Measurements from ENCODE around the gene DDX6. TPM values are rescaled to one million over a fixed set of nuclear protein-coding genes. Genes with fewer than 3 reads are reported as not detected.
A peak's percentile ranks its signal among the peaks of the same experiment; 100 is the strongest.

Gene DDX6
- total and polyA plus RNA-seq, 2 donors (not counting 1 experiment from before 2014, with no cell fraction given): 36.7 to 255 TPM

DNA sequence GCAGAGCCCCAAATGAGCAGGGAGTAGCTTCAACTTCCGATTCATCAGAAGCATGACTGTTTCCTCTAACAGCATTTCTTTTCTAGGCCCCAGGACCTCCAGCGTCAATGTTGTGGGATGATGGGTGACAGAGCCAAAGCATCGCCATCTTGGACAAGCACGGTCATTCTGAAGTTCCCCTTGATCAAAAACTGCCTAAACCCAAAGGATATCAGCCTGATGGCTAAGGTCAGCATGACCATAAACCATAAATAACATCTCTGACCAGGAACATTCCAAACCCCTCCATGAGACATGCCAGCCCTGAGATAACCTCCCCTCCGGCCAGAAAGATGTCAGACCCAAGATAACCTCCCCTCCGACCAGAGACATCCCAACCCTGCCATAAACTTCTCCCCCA is 82.7 kb downstream of the DDX6 start:
- Histone ChIP-seq H3K9ac (ENCODE audit: low read length) (no peak overlapping the region), H3K36me3 (replicated peaks in 1 of 2; ENCODE audit: control extremely low read depth in 1 of 2, control insufficient read depth in 1 of 2, extremely low read depth in 1 of 2, insufficient read depth in 2 of 2, low read length in 1 of 2) (no peaks in the 10 kb centered on the region), H4K20me1 (ENCODE audit: control insufficient read depth, insufficient read depth, low read length, poor library complexity, severe bottlenecking) (no peaks in the 10 kb centered on the region), H3K4me2 (replicated peaks; ENCODE audit: low read depth, low read length, poor library complexity, severe bottlenecking) (no peak overlapping the region), H3K79me2 (ENCODE audit: control insufficient read depth, insufficient read depth, low read length) (no peaks in the 10 kb centered on the region), H3K4me1 (ENCODE audit: control insufficient read depth in 2 of 2, insufficient read depth in 2 of 2, low read length in 2 of 2) (peaks cover 15 to 16% of the 10 kb centered on the region in 2 donors), H3K9me3 (ENCODE audit: control extremely low read depth in 1 of 3, control insufficient read depth in 2 of 3, insufficient read depth in 1 of 3, low read length in 2 of 3) (no peaks in the 10 kb centered on the region), H3K27ac (ENCODE audit: low read length in 2 of 2) (no peak overlapping the region), H3K27me3 (replicated peaks in 1 of 4; ENCODE audit: control extremely low read depth in 1 of 4, control insufficient read depth in 3 of 4, insufficient read depth in 4 of 4, low read length in 3 of 4) (peaks cover 0 to 3% (median 0%) of the 10 kb centered on the region in 4 experiments), H3K4me3 (ENCODE audit: control extremely low read depth in 1 of 5, extremely low read depth in 1 of 5, insufficient read depth in 1 of 5, low read depth in 2 of 5, low read length in 4 of 5) (no peak overlapping the region), H2AFZ (ENCODE audit: insufficient read depth, low read depth, low read length, poor library complexity, severe bottlenecking) (no peak overlapping the region)
- Mint-ChIP-seq H3K27ac (no peak overlapping the region), H3K4me1 (peaks cover 17% of the 10 kb centered on the region), H3K9me3 (ENCODE audit: insufficient read depth) (no peaks in the 10 kb centered on the region), H3K4me3 (no peak overlapping the region), H3K27me3 (peaks cover 4% of the 10 kb centered on the region)
- ATAC-seq (ENCODE audit: low read depth) (no peak), DNase-seq (no peak)
- intact Hi-C loops (cut with micrococcal nuclease): no loop called here
- TF ChIP-seq, protein P1, sequence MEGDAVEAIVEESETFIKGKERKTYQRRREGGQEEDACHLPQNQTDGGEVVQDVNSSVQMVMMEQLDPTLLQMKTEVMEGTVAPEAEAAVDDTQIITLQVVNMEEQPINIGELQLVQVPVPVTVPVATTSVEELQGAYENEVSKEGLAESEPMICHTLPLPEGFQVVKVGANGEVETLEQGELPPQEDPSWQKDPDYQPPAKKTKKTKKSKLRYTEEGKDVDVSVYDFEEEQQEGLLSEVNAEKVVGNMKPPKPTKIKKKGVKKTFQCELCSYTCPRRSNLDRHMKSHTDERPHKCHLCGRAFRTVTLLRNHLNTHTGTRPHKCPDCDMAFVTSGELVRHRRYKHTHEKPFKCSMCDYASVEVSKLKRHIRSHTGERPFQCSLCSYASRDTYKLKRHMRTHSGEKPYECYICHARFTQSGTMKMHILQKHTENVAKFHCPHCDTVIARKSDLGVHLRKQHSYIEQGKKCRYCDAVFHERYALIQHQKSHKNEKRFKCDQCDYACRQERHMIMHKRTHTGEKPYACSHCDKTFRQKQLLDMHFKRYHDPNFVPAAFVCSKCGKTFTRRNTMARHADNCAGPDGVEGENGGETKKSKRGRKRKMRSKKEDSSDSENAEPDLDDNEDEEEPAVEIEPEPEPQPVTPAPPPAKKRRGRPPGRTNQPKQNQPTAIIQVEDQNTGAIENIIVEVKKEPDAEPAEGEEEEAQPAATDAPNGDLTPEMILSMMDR (IDR thresholded peaks at IDR 0.05): no peak
- TF ChIP-seq EZH2 (IDR thresholded peaks at IDR 0.05; ENCODE audit: borderline replicate concordance, insufficient read depth, low read depth, low read length, poor library complexity, severe bottlenecking): no peak
- POLR2A ChIA-PET: no interaction called here
- 98% methylated on average over 4 of the region's 6 CpGs for WGBS (ENCODE audit: insufficient coverage)
- CTCF ChIA-PET: no interaction called here

DNA sequence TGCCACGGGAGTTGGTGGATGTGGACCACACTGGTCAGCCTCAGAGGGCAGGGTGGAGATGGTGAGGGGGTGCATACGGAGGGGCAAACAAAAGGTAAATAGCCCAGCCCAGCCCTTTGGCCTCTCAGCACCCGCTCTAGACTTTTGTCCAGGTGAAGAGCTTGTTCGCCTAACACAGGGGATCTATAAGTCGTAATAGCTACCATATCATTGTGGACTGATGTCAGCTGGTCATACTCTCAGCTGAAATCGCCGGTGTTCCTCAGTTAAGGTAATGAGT is 84.5 kb downstream of the DDX6 start:
- Mint-ChIP-seq H3K27me3 (peaks cover 4% of the 10 kb centered on the region), H3K4me1 (peaks cover 17% of the 10 kb centered on the region), H3K9me3 (ENCODE audit: insufficient read depth) (no peaks in the 10 kb centered on the region), H3K27ac (no peak overlapping the region), H3K4me3 (no peak overlapping the region)
- Histone ChIP-seq H4K20me1 (ENCODE audit: control insufficient read depth, insufficient read depth, low read length, poor library complexity, severe bottlenecking) (no peaks in the 10 kb centered on the region), H3K27me3 (replicated peaks in 1 of 4; ENCODE audit: control extremely low read depth in 1 of 4, control insufficient read depth in 3 of 4, insufficient read depth in 4 of 4, low read length in 3 of 4) (peaks cover 0 to 3% (median 0%) of the 10 kb centered on the region in 4 experiments), H3K9ac (ENCODE audit: low read length) (no peak overlapping the region), H3K27ac (ENCODE audit: low read length in 2 of 2) (no peak overlapping the region), H3K36me3 (replicated peaks in 1 of 2; ENCODE audit: control extremely low read depth in 1 of 2, control insufficient read depth in 1 of 2, extremely low read depth in 1 of 2, insufficient read depth in 2 of 2, low read length in 1 of 2) (no peaks in the 10 kb centered on the region), H2AFZ (ENCODE audit: insufficient read depth, low read depth, low read length, poor library complexity, severe bottlenecking) (peak overlapping the region; percentile 2), H3K4me3 (ENCODE audit: control extremely low read depth in 1 of 5, extremely low read depth in 1 of 5, insufficient read depth in 1 of 5, low read depth in 2 of 5, low read length in 4 of 5) (no peak overlapping the region), H3K79me2 (ENCODE audit: control insufficient read depth, insufficient read depth, low read length) (no peaks in the 10 kb centered on the region), H3K4me1 (ENCODE audit: control insufficient read depth in 2 of 2, insufficient read depth in 2 of 2, low read length in 2 of 2) (peaks cover 15 to 16% of the 10 kb centered on the region in 2 donors), H3K4me2 (replicated peaks; ENCODE audit: low read depth, low read length, poor library complexity, severe bottlenecking) (no peak overlapping the region), H3K9me3 (ENCODE audit: control extremely low read depth in 1 of 3, control insufficient read depth in 2 of 3, insufficient read depth in 1 of 3, low read length in 2 of 3) (no peaks in the 10 kb centered on the region)
- DNase-seq (no peak), ATAC-seq (ENCODE audit: low read depth) (no peak)
- TF ChIP-seq, protein P1 (IDR thresholded peaks at IDR 0.05): no peak
- TF ChIP-seq EZH2 (IDR thresholded peaks at IDR 0.05; ENCODE audit: borderline replicate concordance, insufficient read depth, low read depth, low read length, poor library complexity, severe bottlenecking): no peak
- ChIA-PET CTCF (no interaction called here), POLR2A (no interaction called here)
- intact Hi-C loops (cut with micrococcal nuclease): no loop called here
- WGBS (ENCODE audit: insufficient coverage): 97% methylated on average over 6 of the region's 7 CpGs

Measured in B cell (primary cell).